ENCODE results near the gene CHAC1.
"Not testable (repeated sequence)": the region's sequence is repeated elsewhere in the genome, so short reads cannot be mapped to it uniquely, and the experiment has no call there.

CHAC1 gene

GRCh38 chr15:40958723-40959122 is 5.5 kb downstream of the CHAC1 start:
- no peak for DNase-seq

- DNase-seq = no peak
These were observed 6.3 kb downstream of the CHAC1 start for GRCh38 chr15:40959331-40960141.

GRCh38 chr15:40960151-40960885 is 7.0 kb downstream of the CHAC1 start:
- DNase-seq = no peak

GRCh38 chr15:40960925-40961324 is 7.7 kb downstream of the CHAC1 start:
- no peak for DNase-seq

GRCh38 chr15:40961740-40962139 is 8.5 kb downstream of the CHAC1 start:
- not testable (repeated sequence) for DNase-seq

GRCh38 chr15:40962317-40962716 is 9.0 kb downstream of the CHAC1 start:
- not testable (repeated sequence) for DNase-seq

- DNase-seq = no peak
These were observed 9.9 kb downstream of the CHAC1 start for GRCh38 chr15:40963201-40963600.

GRCh38 chr15:40964006-40964405 is 10.7 kb downstream of the CHAC1 start:
- no peak for DNase-seq

- no peak for DNase-seq
These were observed 11.4 kb downstream of the CHAC1 start for GRCh38 chr15:40964634-40965033.

- DNase-seq = no peak
These were observed 15.2 kb downstream of the CHAC1 start for GRCh38 chr15:40968290-40969085.

GRCh38 chr15:40969363-40969762 is 16.1 kb downstream of the CHAC1 start:
- DNase-seq = no peak

- DNase-seq = no peak
These were observed 21.6 kb downstream of the CHAC1 start for GRCh38 chr15:40974879-40975278.

GRCh38 chr15:40976819-40977218 is 23.5 kb downstream of the CHAC1 start:
- no peak for DNase-seq

- DNase-seq = no peak
These were observed 24.9 kb downstream of the CHAC1 start for GRCh38 chr15:40978141-40978540.

- no peak for DNase-seq
These were observed 25.3 kb downstream of the CHAC1 start for GRCh38 chr15:40978562-40978961.

- DNase-seq = no peak
These were observed 27.9 kb downstream of the CHAC1 start for GRCh38 chr15:40981186-40981585.

GRCh38 chr15:40982855-40983254 is 29.6 kb downstream of the CHAC1 start:
- DNase-seq = no peak

- DNase-seq = no peak
These were observed 31.1 kb downstream of the CHAC1 start for GRCh38 chr15:40984406-40984805.

- no peak for DNase-seq
These were observed 31.7 kb downstream of the CHAC1 start for GRCh38 chr15:40984964-40985363.

GRCh38 chr15:40985541-40986330 is 32.5 kb downstream of the CHAC1 start:
- no peak for DNase-seq

- no peak for DNase-seq
These were observed 33.5 kb downstream of the CHAC1 start for GRCh38 chr15:40986820-40987219.

GRCh38 chr15:40988156-40988555 is 34.9 kb downstream of the CHAC1 start:
- DNase-seq = no peak

GRCh38 chr15:40990080-40990479 is 36.8 kb downstream of the CHAC1 start:
- DNase-seq = no peak
